A549 treated with CpdA at 1 μM for 4 hours (cell line): ENCODE results near the gene ZC2HC1C. TPM values are rescaled to one million over a fixed set of nuclear protein-coding genes. Genes with fewer than 3 reads are reported as not detected.

Source experiments
- total RNA-seq: library from RNA; stranded (reverse); fragments of 200-300 nt; extraction: Qiagen RNA extraction; gene quantifications from 5 replicates; pipeline ENCODE4 v1.2.3, GENCODE V29; 2022; ENCODE audit warnings: low read depth

The ZC2HC1C gene
- total RNA-seq, result 2.2 to 3.1 TPM (median 2.8 TPM) in 5 replicates

DNA sequence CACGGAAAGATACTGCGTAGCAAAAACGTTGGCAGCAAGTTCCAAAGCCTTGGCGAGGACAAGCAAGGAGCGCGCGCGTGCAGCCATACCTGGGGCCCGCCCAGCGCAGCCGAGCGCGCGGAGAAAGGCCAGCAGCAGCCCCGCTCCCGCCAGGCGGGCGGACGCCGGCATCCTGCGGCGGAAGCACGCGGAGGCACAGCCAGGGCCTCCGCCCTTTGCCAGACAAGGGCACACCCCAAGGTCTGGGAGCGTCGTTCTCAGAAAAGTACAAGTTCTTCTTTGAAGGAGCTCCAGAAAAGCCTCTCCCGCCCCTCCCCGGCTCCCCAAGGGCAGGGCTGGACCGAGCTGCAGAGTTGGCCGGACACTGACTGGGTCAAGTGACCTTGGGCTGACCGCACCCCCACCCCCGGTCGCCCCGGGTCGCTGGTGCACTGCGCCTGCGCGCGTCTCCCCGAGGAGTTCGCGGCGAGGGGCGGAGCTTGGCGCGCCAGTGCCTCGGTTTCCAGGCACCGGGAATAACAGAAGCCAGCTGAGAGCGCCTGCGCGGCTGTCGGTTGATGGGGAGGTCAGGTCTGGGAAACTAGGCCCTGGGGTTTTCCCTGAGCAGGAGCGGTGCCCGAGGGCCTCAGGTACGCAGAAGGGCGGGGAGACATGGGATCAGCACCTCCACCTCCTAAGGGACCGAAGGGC is at the start of gene ZC2HC1C:
TSS of gene ZC2HC1C (plus strand) at position 521 of the 690 bp plus-strand sequence. CDS start 933 bp downstream, outside the sequence.

DNA sequence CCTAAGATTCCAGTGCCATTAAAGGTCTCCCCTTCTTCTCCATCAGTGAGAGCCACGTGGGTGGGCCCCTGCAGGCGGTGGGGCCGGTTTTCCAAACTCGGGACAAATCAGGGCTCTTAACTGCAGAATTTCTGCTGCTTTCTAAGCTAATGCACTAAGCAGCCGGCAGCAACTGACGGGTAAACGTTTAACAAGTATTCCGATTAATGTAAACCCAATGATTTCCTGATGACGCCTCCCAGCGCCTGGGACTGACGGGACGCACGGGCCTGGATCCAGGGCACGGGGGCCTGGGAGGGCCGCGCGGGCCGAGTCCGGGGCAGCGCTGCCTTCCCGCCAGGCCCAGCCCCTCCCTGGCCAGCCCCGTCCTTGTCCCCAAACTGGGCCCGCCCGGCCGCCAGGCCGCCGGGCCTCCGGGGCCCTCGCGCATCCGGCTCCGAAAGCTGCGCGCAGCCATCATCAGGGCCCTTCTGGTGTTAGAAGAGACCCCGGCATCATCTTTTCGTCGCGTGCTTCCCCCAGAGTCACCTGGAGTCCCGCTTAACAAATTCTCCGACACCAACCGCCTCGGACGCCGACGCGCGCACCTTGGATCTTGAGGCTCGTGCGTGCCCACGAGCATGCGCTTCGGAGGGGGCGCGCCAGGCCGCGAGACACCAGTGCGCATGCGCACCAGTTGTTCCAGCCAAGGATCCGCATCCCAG is 18.4 kb upstream of the ZC2HC1C start, which contains the start of gene MLH3:
TSS of gene MLH3 (minus strand) at position 616 of the 704 bp plus-strand sequence. CDS start 1,812 bp downstream, outside the sequence.

DNA sequence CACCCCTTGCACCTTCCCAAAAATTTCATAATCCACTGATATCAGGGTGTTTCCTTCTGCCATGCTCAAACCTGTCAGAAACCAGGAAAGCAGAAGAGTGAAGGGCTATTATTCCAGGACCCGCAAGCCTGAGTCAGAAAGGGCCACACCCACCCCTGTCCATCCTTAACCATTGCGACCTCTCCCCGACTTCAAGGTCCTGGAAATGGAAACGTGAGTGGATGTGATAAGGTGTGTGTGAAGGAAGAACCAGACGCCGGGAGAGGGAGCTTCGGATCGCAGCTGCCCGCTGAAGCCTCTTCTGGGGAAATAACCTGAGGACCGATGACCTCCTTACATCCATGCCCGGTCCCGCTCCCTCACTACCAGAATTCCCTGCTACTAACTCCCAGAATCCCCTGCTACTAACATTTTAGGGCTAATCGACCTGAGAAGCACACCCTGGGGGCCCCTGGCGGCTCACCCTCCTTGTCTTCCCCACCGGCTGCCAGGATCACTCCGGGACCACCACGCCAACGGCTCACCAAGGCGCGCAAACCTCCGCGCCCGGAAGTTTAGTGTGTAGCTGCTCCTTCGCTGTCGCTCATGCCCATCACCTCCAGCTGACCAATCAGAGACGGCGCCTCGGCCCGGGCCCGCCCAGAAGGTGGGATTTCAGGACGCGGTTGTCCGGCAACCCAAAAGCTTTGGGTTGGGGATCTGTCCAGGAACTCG is 5.8 kb upstream of the ZC2HC1C start, which contains the start of gene ACYP1:
TSS of gene ACYP1 (minus strand) at position 534 of the 714 bp plus-strand sequence. CDS start at position 63, 471 bp downstream.

DNA sequence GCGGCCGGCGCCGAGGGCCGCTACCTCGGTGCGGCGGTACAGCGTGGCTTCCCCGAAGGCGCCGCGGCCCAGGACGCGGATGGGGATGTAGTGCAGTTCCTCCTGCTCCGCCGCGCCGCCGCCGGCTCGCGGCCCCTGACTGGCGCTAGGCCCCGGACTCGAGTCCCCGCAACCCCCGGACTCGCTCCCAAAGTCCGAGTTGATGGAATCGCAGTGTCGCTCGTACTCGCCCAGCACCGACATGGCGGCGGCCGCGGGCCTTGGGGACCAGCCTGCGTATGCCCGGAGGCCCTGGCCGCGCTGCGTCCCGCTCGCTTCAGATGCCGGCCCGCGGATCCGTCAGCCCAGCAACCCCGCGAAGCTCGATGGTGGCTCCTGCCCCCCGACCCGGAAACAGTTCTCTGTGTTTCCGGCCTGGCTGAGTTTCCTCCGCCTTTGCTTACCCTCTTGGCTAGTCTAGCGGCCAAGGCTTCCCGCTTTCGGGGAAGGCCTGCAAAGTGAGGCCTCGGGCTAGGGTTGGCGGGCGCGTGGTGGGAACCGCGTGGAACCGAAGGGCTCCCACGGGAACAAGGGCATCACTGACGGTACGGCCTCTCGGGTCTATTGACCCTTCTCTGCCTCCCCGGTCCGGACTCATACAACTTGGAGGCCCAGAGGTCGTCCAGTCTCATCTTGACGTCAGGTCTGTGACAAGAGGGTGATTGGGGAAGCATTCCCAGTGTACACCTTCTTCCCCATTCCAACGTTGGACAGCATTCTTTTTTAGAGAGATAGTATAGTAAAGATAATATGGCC is 57.4 kb downstream of the ZC2HC1C start, which contains the start of gene NEK9:
TSS of gene NEK9 (minus strand) at position 370 of the 795 bp plus-strand sequence. CDS start at position 243, 127 bp downstream.

Other genes starting within 250 kb of the ZC2HC1C start
- not detected in 5 replicates for gene PROX2, start 193.5 kb upstream of the ZC2HC1C start, total RNA-seq
- gene DLST, start 187.7 kb upstream of the ZC2HC1C start, total RNA-seq, result 92.4 to 99.9 TPM (median 97.6 TPM) in 5 replicates
- gene RPS6KL1, start 146.4 kb upstream of the ZC2HC1C start, total RNA-seq, result 0.23 to 0.82 TPM (median 0.50 TPM) in 5 replicates
- 1.7 to 3.8 TPM (median 3.5 TPM) in 5 replicates for gene PGF, start 114.0 kb upstream of the ZC2HC1C start, total RNA-seq
- 71.4 to 82.3 TPM (median 76.3 TPM) in 5 replicates for gene EIF2B2, start 66.7 kb upstream of the ZC2HC1C start, total RNA-seq
- 12.0 to 19.7 TPM (median 17.4 TPM) in 5 replicates for gene MLH3, start 18.2 kb upstream of the ZC2HC1C start, total RNA-seq
- gene ACYP1, start 5.6 kb upstream of the ZC2HC1C start, total RNA-seq, result 21.3 to 25.2 TPM (median 23.6 TPM) in 5 replicates
- gene NEK9, start 57.4 kb downstream of the ZC2HC1C start, total RNA-seq, result 30.0 to 34.4 TPM (median 32.0 TPM) in 5 replicates
- gene TMED10, start 107.0 kb downstream of the ZC2HC1C start, total RNA-seq, result 251 to 318 TPM (median 272 TPM) in 5 replicates
- gene FOS, start 209.2 kb downstream of the ZC2HC1C start, total RNA-seq, result 5.8 to 8.9 TPM (median 8.2 TPM) in 5 replicates